ENCODE results near the gene TSPAN2.
"Not testable (repeated sequence)": the region's sequence is repeated elsewhere in the genome, so short reads cannot be mapped to it uniquely, and the experiment has no call there.

TSPAN2 gene

GRCh38 chr1:115041654-115042053, 47.6 kb downstream of the TSPAN2 start:
- DNase-seq (ENCODE audit: low read depth in 3 of 3, low spot score in 1 of 3): no peak

- DNase-seq (ENCODE audit: low read depth in 3 of 3, low spot score in 1 of 3): no peak
These were observed 48.8 kb downstream of the TSPAN2 start for GRCh38 chr1:115040501-115040900.

- DNase-seq (ENCODE audit: low read depth in 3 of 3, low spot score in 1 of 3): no peak
These were observed 52.3 kb downstream of the TSPAN2 start for GRCh38 chr1:115036814-115037507.

GRCh38 chr1:115035652-115036051, 53.7 kb downstream of the TSPAN2 start:
- DNase-seq (ENCODE audit: low read depth in 3 of 3, low spot score in 1 of 3): no peak

- no peak for DNase-seq (ENCODE audit: low read depth in 3 of 3, low spot score in 1 of 3)
These were observed 57.7 kb downstream of the TSPAN2 start for GRCh38 chr1:115031595-115031994.

- no peak for DNase-seq (ENCODE audit: low read depth in 3 of 3, low spot score in 1 of 3)
These were observed 59.8 kb downstream of the TSPAN2 start, which contains the start of gene TSHB for GRCh38 chr1:115029526-115029925. TSS of gene TSHB (plus strand) at chr1:115029826. CDS start at chr1:115033363, 3,537 bp downstream.

GRCh38 chr1:115023593-115023992, 65.7 kb downstream of the TSPAN2 start:
- no peak for DNase-seq (ENCODE audit: low read depth in 3 of 3, low spot score in 1 of 3)

- no peak for DNase-seq (ENCODE audit: low read depth in 3 of 3, low spot score in 1 of 3)
These were observed 68.2 kb downstream of the TSPAN2 start for GRCh38 chr1:115021145-115021544.

GRCh38 chr1:115019549-115019948, 69.8 kb downstream of the TSPAN2 start:
- DNase-seq (ENCODE audit: low read depth in 3 of 3, low spot score in 1 of 3): not testable (repeated sequence)

GRCh38 chr1:115013792-115014191, 75.5 kb downstream of the TSPAN2 start:
- no peak for DNase-seq (ENCODE audit: low read depth in 3 of 3, low spot score in 1 of 3)

GRCh38 chr1:115012434-115012833, 76.9 kb downstream of the TSPAN2 start:
- DNase-seq (ENCODE audit: low read depth in 3 of 3, low spot score in 1 of 3): no peak

- no peak for DNase-seq (ENCODE audit: low read depth in 3 of 3, low spot score in 1 of 3)
These were observed 77.3 kb downstream of the TSPAN2 start for GRCh38 chr1:115012006-115012405.

- no peak for DNase-seq (ENCODE audit: low read depth in 3 of 3, low spot score in 1 of 3)
These were observed 83.1 kb downstream of the TSPAN2 start for GRCh38 chr1:115006191-115006590.
